ENCODE results near the gene CCDC68.
"Not testable (repeated sequence)": the region's sequence is repeated elsewhere in the genome, so short reads cannot be mapped to it uniquely, and the experiment has no call there.

CCDC68 gene

DNA sequence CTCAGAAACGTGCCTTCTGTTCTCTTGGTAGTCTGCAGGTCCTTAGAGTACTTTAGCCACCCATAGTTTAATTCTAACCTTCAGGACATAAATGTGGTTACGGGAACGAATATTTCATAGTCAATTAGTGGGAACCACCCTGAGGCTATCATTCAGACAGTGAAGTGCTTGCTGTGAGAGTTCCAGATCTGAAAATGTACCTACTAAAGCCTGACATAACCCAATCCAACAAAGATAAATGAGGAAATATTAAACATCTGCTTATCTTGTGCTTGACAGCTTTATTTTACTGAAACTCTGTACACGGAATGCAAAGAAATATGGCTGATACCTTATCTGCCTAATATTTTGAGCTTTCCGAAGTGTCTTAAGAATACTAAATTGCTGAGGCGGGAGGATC is 88.0 kb downstream of the CCDC68 start:
- DNase-seq = no peak

- no peak for DNase-seq
Measured at GRCh38 chr18:54867131-54867530, 92.1 kb downstream of the CCDC68 start.

- DNase-seq = no peak
Measured at GRCh38 chr18:54860941-54861340, 98.3 kb downstream of the CCDC68 start.

GRCh38 chr18:54859667-54860421 is 99.4 kb downstream of the CCDC68 start:
- no peak for DNase-seq

- DNase-seq = no peak
Measured at GRCh38 chr18:54857499-54857898, 101.8 kb downstream of the CCDC68 start.

- DNase-seq = no peak
Measured at GRCh38 chr18:54856105-54856646, 103.1 kb downstream of the CCDC68 start.

- not testable (repeated sequence) for DNase-seq
Measured at GRCh38 chr18:54855050-54855449, 104.2 kb downstream of the CCDC68 start.

- DNase-seq = no peak
Measured at GRCh38 chr18:54852780-54853675, 106.2 kb downstream of the CCDC68 start.

All from NCI-H526 (cell line).